GM23248 (cell line): Measurements from ENCODE around the gene TLX3. TPM values are rescaled to one million over a fixed set of nuclear protein-coding genes. Genes with fewer than 3 reads are reported as not detected.

Experiments
- DNase-seq: peaks from one replicate; pipeline ENCODE4 v3.0.0-alpha.2; 2015
- H2AFZ ChIP-seq: fragments of 200-600 bp; sonication (generic); 2 replicates; pipeline ENCODE4 v1.6.1; 2016; ENCODE audit warnings: antibody characterized with exemption
- H3F3A ChIP-seq: fragments of 200-600 bp; sonication (generic); 2 replicates; pipeline ENCODE4 v1.6.1; 2016; ENCODE audit warnings: mild to moderate bottlenecking, antibody characterized with exemption, mixed run types; ENCODE audit not compliant: insufficient read depth
- H3K27ac ChIP-seq: fragments of 200-600 bp; sonication (generic); 2 replicates; pipeline ENCODE4 v1.5.1; 2016; ENCODE audit warnings: mild to moderate bottlenecking
- H3K27me3 ChIP-seq: fragments of 200-600 bp; sonication (generic); replicated peaks from 2 replicates; pipeline ENCODE4 v1.6.1; 2016; ENCODE audit warnings: mild to moderate bottlenecking; ENCODE audit not compliant: insufficient read depth
- H3K36me3 ChIP-seq: fragments of 200-600 bp; sonication (generic); 2 replicates; pipeline ENCODE4 v1.6.1; 2016; ENCODE audit warnings: low read depth, mild to moderate bottlenecking
- H3K4me1 ChIP-seq: fragments of 200-600 bp; sonication (generic); 2 replicates; pipeline ENCODE4 v1.6.1; 2016; ENCODE audit warnings: mild to moderate bottlenecking; ENCODE audit not compliant: insufficient read depth
- H3K4me2 ChIP-seq: fragments of 200-600 bp; sonication (generic); one replicate; pipeline ENCODE4 v1.6.1; 2016; ENCODE audit warnings: mild to moderate bottlenecking; ENCODE audit not compliant: unreplicated experiment
- H3K4me3 ChIP-seq: fragments of 200-600 bp; sonication (generic); 2 replicates; pipeline ENCODE4 v1.5.1; 2016; ENCODE audit warnings: mild to moderate bottlenecking
- H3K79me2 ChIP-seq: fragments of 200-600 bp; sonication (generic); 2 replicates; pipeline ENCODE4 v1.6.1; 2016; ENCODE audit warnings: mild to moderate bottlenecking; ENCODE audit not compliant: insufficient read depth
- H3K9ac ChIP-seq: fragments of 200-600 bp; sonication (generic); 2 replicates; pipeline ENCODE4 v1.6.1; 2016; ENCODE audit warnings: mild to moderate bottlenecking
- H3K9me2 ChIP-seq: fragments of 200-600 bp; sonication (generic); 2 replicates; pipeline ENCODE4 v1.6.1; 2016; ENCODE audit warnings: mixed run types, mild to moderate bottlenecking, moderate library complexity; ENCODE audit not compliant: insufficient read depth
- H3K9me3 ChIP-seq: fragments of 200-600 bp; sonication (generic); one replicate; pipeline ENCODE4 v1.6.1; 2017; ENCODE audit warnings: low read depth
- H4K20me1 ChIP-seq: fragments of 200-600 bp; sonication (generic); 2 replicates; pipeline ENCODE4 v1.6.0; 2016; ENCODE audit not compliant: insufficient read depth
- EZH2 ChIP-seq: fragments of 200-600 bp; sonication (generic); IDR thresholded peaks from 2 replicates; pipeline ENCODE4 v1.6.1; 2018; ENCODE audit warnings: antibody characterized with exemption, mild to moderate bottlenecking; ENCODE audit not compliant: insufficient read depth, poor library complexity, severe bottlenecking
- EZH2phosphoT487 ChIP-seq: fragments of 200-600 bp; sonication (generic); IDR thresholded peaks from 2 replicates; pipeline ENCODE4 v1.6.1; 2018; ENCODE audit warnings: antibody characterized with exemption, moderate library complexity, mild to moderate bottlenecking, low read depth; ENCODE audit not compliant: insufficient read depth
- WGBS, 2 experiments: methylation state at CpG; one replicate each; pipeline ENCODE4 v1.1.6; 2015 to 2017; ENCODE audit warnings: low lambda C conversion rate in 2 of 2, low coverage in 1 of 2; ENCODE audit errors: missing lambda C conversion rate in 2 of 2; 5-methylcytosine and 5-hydroxymethylcytosine counted together
- in situ Hi-C: fragments of 300-500 bp; cut with MboI; formaldehyde crosslinking; loops from 2 replicates; pipeline ENCODE4 v1.15.0; 2020
- polyA plus RNA-seq: library from polyadenylated mRNA; unstranded; fragments of >200 nt; fragmentation: Nextera tagmentation; extraction: Ambion mirVana; gene quantifications from 2 replicates; pipeline ENCODE4 v1.2.1, GENCODE V29; 2016
- total RNA-seq: library from RNA; depleted of rRNA; stranded (reverse); fragments of >200 nt; shearing (Covaris generic); gene quantifications from 2 replicates; pipeline ENCODE4 v1.2.3, GENCODE V29; 2014

The TLX3 gene
- total and polyA plus RNA-seq, 2 experiments from 2014 or later: not detected

DNA sequence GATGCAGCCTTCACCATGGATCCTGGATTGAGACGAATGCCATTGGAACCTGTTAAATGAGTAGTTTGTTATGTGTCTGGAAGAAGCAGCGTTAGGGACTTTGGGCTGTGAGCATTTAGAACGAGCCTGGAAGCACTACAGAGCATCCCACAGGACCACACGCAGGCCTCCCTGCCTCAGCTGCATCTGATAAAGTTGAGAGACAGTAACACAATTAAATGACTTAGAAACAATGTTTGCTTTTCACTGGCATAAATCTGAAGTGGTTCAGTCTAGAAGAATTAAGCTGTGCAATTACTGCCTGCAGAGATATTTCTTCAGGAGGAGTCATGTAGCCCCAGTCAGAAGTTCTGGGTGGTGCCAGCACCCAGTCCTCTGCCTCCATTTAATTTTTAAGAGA lies 9.8 kb upstream of the TLX3 start:
- TF ChIP-seq EZH2phosphoT487: no peak
- TF ChIP-seq EZH2: no peak
- 52 to 59% methylated on average over 4 of the region's 4 CpGs for WGBS, 2 experiments
- Histone ChIP-seq H3K27me3 (no peaks in the 10 kb centered on the region), H3K4me2 (no peak overlapping the region), H3K4me1 (no peaks in the 10 kb centered on the region), H3K79me2 (no peaks in the 10 kb centered on the region), H3K9me3 (no peaks in the 10 kb centered on the region), H3K9me2 (no peaks in the 10 kb centered on the region), H3F3A (no peaks in the 10 kb centered on the region), H3K9ac (no peak overlapping the region), H3K36me3 (no peaks in the 10 kb centered on the region), H3K4me3 (no peak overlapping the region), H4K20me1 (no peaks in the 10 kb centered on the region), H2AFZ (no peak overlapping the region), H3K27ac (no peak overlapping the region)
- no peak for DNase-seq
- in situ Hi-C loops: no loop called here

DNA sequence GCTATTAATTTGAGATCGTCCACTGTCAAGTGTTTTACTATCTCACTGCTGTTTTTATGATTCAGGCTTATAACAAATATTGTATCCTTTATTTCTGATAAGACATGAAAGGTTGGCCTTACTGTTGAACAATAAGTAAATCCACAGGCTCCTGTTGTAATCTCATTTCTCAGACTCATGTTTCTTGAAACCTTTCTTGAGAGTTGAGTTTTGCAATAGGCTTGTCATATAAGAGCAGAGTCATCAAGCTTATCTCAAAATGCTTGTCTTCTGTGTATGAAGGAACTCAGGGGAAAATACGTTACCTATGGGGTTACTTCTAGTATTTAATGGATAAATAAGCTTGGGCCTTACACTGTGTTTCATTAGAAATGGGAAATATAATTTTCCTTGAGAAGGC lies 9.2 kb upstream of the TLX3 start:
- Histone ChIP-seq H3K9ac (no peak overlapping the region), H3K79me2 (no peaks in the 10 kb centered on the region), H3K27ac (no peak overlapping the region), H3F3A (no peaks in the 10 kb centered on the region), H3K4me2 (no peak overlapping the region), H3K9me3 (no peaks in the 10 kb centered on the region), H3K27me3 (peaks cover 1% of the 10 kb centered on the region; the same call in 1 of the 2 replicates), H2AFZ (no peak overlapping the region), H3K4me1 (no peaks in the 10 kb centered on the region), H3K36me3 (no peaks in the 10 kb centered on the region), H3K9me2 (no peaks in the 10 kb centered on the region), H4K20me1 (no peaks in the 10 kb centered on the region), H3K4me3 (no peak overlapping the region)
- no peak for TF ChIP-seq EZH2
- TF ChIP-seq EZH2phosphoT487: no peak
- DNase-seq: no peak
- 66 to 70% methylated on average over 2 of the region's 2 CpGs for WGBS, 2 experiments
- in situ Hi-C loops: no loop called here

DNA sequence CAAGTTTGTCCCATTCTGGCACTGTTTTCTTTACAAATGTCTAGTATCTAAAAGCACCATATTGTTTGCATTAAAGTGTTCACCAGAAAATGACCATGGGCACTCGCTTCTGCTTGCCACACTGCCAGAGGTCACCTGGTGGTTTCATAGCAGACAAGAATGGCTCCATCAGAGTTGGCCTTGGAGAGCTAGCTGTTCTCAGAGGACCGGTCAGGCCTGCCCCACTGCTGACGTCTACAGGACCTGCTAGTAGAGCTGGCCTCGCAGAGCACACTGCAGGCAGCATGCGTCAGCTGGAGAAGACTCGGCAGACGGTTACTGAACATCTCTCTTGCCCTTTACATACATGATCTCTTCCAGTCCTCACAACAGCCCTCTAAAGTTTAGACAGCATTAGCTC lies 8.7 kb upstream of the TLX3 start:
- no peak for DNase-seq
- H3F3A ChIP-seq: no peaks in the 10 kb centered on the region
- no peak overlapping the region for H3K4me3 ChIP-seq
- H3K9me2 ChIP-seq: no peaks in the 10 kb centered on the region
- no peaks in the 10 kb centered on the region for H3K36me3 ChIP-seq
- H4K20me1 ChIP-seq: no peaks in the 10 kb centered on the region
- WGBS, 2 experiments: 78 to 79% methylated on average over 7 of the region's 7 CpGs
- H3K4me2 ChIP-seq: no peak overlapping the region
- H3K9ac ChIP-seq: no peak overlapping the region
- no peak for TF ChIP-seq EZH2
- in situ Hi-C loops: no loop called here
- peaks cover 6% of the 10 kb centered on the region for H3K27me3 ChIP-seq
- H3K4me1 ChIP-seq: no peaks in the 10 kb centered on the region
- no peak overlapping the region for H2AFZ ChIP-seq
- no peaks in the 10 kb centered on the region for H3K79me2 ChIP-seq
- H3K27ac ChIP-seq: no peak overlapping the region
- no peaks in the 10 kb centered on the region for H3K9me3 ChIP-seq

DNA sequence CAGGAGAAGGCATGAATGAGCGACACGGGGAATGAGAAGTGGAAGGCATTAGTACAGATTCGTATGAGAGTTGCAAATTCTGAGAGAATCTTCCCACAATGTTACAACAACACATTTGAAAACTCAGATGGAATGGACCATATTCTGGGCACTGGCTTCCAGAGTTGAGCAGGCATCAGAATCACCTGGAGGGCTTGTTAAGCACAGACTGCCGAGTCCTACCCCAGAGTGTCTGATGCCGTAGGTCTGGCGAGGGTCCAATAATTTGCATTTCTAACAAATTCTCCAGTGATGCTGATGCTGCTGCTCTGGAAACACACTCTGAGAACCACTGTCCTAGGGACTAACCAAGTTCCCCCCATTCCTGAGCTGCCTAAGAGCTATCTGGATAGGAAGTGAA lies 2.9 kb upstream of the TLX3 start:
- H3K9me3 ChIP-seq: no peaks in the 10 kb centered on the region
- H3K79me2 ChIP-seq: no peaks in the 10 kb centered on the region
- peaks cover 62% of the 10 kb centered on the region for H3K27me3 ChIP-seq
- no peak overlapping the region for H3K9ac ChIP-seq
- in situ Hi-C loops: no loop called here
- H4K20me1 ChIP-seq: no peaks in the 10 kb centered on the region
- peaks cover 3% of the 10 kb centered on the region; the same call in 1 of the 2 replicates for H3K4me1 ChIP-seq
- no peak overlapping the region for H3K4me3 ChIP-seq
- no peak overlapping the region for H3K27ac ChIP-seq
- H3K36me3 ChIP-seq: no peaks in the 10 kb centered on the region
- no peaks in the 10 kb centered on the region for H3F3A ChIP-seq
- no peak overlapping the region for H3K4me2 ChIP-seq
- TF ChIP-seq EZH2: no peak
- no peak for TF ChIP-seq EZH2phosphoT487
- no peaks in the 10 kb centered on the region for H3K9me2 ChIP-seq
- no peak for DNase-seq
- no peak overlapping the region for H2AFZ ChIP-seq
- whole genome bisulfite sequencing, 2 experiments: 27 to 29% methylated on average over 6 of the region's 6 CpGs
